Breast epithelium (tissue), 3 donors: ENCODE results near the gene SORT1.
"Not testable (repeated sequence)": the region's sequence is repeated elsewhere in the genome, so short reads cannot be mapped to it uniquely, and the experiment has no call there.

Experiments
- CTCF ChIP-seq, 3 donors: fragments of 450-650 bp; IDR thresholded peaks; one replicate each; pipeline ENCODE4 v1.5.1; 2016 to 2017; ENCODE audit warnings: antibody characterized with exemption in 3 of 3, mild to moderate bottlenecking in 3 of 3, moderate library complexity in 3 of 3
- POLR2A ChIP-seq: fragments of 450-650 bp; IDR thresholded peaks from one replicate; pipeline ENCODE4 v1.6.1; 2016; ENCODE audit warnings: antibody characterized with exemption, mild to moderate bottlenecking, moderate library complexity

GRCh38 chr1:109373696-109374095, 24.0 kb downstream of the SORT1 start:
- not testable (repeated sequence) for TF ChIP-seq CTCF (IDR thresholded peaks at IDR 0.05); POLR2A
